Measurements from ENCODE around the gene LONP1.

LONP1 gene

DNA sequence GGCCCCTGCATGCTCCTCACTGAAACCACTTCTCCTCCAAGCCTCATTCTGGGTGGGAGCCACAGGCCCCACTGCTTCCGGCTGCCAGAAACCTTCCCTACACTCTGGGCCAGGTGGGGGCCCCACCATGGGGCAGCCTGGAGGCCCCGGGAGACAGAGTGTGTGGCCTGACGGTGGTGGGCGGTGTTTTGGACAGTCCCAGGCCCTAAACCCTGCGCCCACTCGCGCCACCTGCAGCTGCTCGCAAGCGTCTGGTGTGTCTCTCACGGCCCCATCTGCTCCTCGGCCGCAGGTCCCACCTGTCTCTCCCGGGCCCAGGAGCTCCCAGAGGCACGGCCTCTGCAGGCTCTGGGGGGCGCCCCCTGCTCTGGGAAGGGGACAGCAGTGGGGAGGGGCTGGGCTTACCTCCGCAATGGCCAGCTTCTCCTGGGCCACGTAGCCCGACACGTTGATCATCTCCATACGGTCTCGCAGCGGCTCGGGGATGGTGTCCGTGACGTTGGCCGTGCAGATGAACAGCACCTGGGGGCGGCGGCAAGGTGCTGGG lies 24.2 kb downstream of the LONP1 start (continued):
- TF ChIP-seq MYNN (tag by site-specific recombination; IDR thresholded peaks at IDR 0.05; ENCODE audit: borderline replicate concordance), result no peak
- TF ChIP-seq ZNF629 (tag by site-specific recombination; IDR thresholded peaks at IDR 0.05), result 0 out of 2 replicates have a peak, but pooled peaks have one; percentile 21
- TF ChIP-seq TRIM28 (IDR thresholded peaks at IDR 0.05; ENCODE audit: borderline replicate concordance, low read length), result no peak
- TF ChIP-seq GLIS2 (tag by site-specific recombination; IDR thresholded peaks at IDR 0.05), result peak; percentile 72
- TF ChIP-seq KLF7 (tag by site-specific recombination; IDR thresholded peaks at IDR 0.05; ENCODE audit: borderline replicate concordance), result no peak
- TF ChIP-seq, protein P1, sequence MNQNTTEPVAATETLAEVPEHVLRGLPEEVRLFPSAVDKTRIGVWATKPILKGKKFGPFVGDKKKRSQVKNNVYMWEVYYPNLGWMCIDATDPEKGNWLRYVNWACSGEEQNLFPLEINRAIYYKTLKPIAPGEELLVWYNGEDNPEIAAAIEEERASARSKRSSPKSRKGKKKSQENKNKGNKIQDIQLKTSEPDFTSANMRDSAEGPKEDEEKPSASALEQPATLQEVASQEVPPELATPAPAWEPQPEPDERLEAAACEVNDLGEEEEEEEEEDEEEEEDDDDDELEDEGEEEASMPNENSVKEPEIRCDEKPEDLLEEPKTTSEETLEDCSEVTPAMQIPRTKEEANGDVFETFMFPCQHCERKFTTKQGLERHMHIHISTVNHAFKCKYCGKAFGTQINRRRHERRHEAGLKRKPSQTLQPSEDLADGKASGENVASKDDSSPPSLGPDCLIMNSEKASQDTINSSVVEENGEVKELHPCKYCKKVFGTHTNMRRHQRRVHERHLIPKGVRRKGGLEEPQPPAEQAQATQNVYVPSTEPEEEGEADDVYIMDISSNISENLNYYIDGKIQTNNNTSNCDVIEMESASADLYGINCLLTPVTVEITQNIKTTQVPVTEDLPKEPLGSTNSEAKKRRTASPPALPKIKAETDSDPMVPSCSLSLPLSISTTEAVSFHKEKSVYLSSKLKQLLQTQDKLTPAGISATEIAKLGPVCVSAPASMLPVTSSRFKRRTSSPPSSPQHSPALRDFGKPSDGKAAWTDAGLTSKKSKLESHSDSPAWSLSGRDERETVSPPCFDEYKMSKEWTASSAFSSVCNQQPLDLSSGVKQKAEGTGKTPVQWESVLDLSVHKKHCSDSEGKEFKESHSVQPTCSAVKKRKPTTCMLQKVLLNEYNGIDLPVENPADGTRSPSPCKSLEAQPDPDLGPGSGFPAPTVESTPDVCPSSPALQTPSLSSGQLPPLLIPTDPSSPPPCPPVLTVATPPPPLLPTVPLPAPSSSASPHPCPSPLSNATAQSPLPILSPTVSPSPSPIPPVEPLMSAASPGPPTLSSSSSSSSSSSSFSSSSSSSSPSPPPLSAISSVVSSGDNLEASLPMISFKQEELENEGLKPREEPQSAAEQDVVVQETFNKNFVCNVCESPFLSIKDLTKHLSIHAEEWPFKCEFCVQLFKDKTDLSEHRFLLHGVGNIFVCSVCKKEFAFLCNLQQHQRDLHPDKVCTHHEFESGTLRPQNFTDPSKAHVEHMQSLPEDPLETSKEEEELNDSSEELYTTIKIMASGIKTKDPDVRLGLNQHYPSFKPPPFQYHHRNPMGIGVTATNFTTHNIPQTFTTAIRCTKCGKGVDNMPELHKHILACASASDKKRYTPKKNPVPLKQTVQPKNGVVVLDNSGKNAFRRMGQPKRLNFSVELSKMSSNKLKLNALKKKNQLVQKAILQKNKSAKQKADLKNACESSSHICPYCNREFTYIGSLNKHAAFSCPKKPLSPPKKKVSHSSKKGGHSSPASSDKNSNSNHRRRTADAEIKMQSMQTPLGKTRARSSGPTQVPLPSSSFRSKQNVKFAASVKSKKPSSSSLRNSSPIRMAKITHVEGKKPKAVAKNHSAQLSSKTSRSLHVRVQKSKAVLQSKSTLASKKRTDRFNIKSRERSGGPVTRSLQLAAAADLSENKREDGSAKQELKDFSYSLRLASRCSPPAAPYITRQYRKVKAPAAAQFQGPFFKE (tag by site-specific recombination; IDR thresholded peaks at IDR 0.05; ENCODE audit: borderline replicate concordance), result no peak
- TF ChIP-seq ZFP69B (tag by site-specific recombination; IDR thresholded peaks at IDR 0.05), result peak; percentile 88
- no peak for TF ChIP-seq FEZF1 (tag by site-specific recombination; IDR thresholded peaks at IDR 0.05)
- TF ChIP-seq ZEB2 (tag by site-specific recombination; IDR thresholded peaks at IDR 0.05), result 0 out of 2 replicates have a peak, but pooled peaks have one; percentile 61
- no peak for TF ChIP-seq PBX3 (CRISPR knock-in tag; IDR thresholded peaks at IDR 0.05)
- no peak for TF ChIP-seq TCF7L2 (IDR thresholded peaks at IDR 0.05; ENCODE audit: borderline replicate concordance, low read depth, low read length)
- no peak for TF ChIP-seq ZNF366 (tag by site-specific recombination; conservative IDR thresholded peaks at IDR 0.05)
- peak; percentile 32; the same call in 1 of the 2 replicates for TF ChIP-seq ZIC2 (tag by site-specific recombination; IDR thresholded peaks at IDR 0.05)
- TF ChIP-seq OSR2 (tag by site-specific recombination; IDR thresholded peaks at IDR 0.05), result no peak
- TF ChIP-seq ZNF2 (tag by site-specific recombination; IDR thresholded peaks at IDR 0.05), result 0 out of 2 replicates have a peak, but pooled peaks have one; percentile 20
- no peak for TF ChIP-seq ZNF518A (tag by site-specific recombination; conservative IDR thresholded peaks at IDR 0.05; ENCODE audit: low read depth)
- TF ChIP-seq, protein P2, sequence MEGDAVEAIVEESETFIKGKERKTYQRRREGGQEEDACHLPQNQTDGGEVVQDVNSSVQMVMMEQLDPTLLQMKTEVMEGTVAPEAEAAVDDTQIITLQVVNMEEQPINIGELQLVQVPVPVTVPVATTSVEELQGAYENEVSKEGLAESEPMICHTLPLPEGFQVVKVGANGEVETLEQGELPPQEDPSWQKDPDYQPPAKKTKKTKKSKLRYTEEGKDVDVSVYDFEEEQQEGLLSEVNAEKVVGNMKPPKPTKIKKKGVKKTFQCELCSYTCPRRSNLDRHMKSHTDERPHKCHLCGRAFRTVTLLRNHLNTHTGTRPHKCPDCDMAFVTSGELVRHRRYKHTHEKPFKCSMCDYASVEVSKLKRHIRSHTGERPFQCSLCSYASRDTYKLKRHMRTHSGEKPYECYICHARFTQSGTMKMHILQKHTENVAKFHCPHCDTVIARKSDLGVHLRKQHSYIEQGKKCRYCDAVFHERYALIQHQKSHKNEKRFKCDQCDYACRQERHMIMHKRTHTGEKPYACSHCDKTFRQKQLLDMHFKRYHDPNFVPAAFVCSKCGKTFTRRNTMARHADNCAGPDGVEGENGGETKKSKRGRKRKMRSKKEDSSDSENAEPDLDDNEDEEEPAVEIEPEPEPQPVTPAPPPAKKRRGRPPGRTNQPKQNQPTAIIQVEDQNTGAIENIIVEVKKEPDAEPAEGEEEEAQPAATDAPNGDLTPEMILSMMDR (tag by site-specific recombination; IDR thresholded peaks at IDR 0.05), result no peak
- TF ChIP-seq ZFP3 (tag by site-specific recombination; IDR thresholded peaks at IDR 0.05; ENCODE audit: low read depth), result no peak
